Pancreas (tissue), 10 donors: ENCODE data around the gene PITPNC1. TPM values are rescaled to one million over a fixed set of nuclear protein-coding genes. Genes with fewer than 3 reads are reported as not detected.

Experiments used
- ATAC-seq, 4 donors: fragments of 200-7000 bp; cut with Tn5 transposase; one replicate each; pipeline versions ENCODE4 v1.8.0 to v1.9.1; 2020; ENCODE audit warnings: mild to moderate bottlenecking in 4 of 4, moderate library complexity in 4 of 4
- DNase-seq, 6 donors: peaks; one replicate each; pipeline ENCODE4 v3.0.0-alpha.2; 2020
- FAIRE-seq: peaks from 2 replicates; lab custom pipeline; 2012; peaks lifted over from hg19 to GRCh38; lab: Jason Lieb, UNC
- H3K27ac ChIP-seq, 4 donors: fragments of 200-600 bp; sonication (generic); 1 replicate in 3 of 4; 2 replicates in 1 of 4; pipeline versions ENCODE4 v1.5.0 to v1.8.0; 2020
- H3K27me3 ChIP-seq, 4 donors: fragments of 200-600 bp; one replicate each; pipeline ENCODE4 v1.8.0; 2021
- H3K36me3 ChIP-seq, 3 donors: fragments of 200-600 bp; sonication (generic) in 1 of 3; one replicate each; pipeline versions ENCODE4 v1.5.0 to v1.8.0; 2020 to 2021
- H3K4me1 ChIP-seq, 3 donors: fragments of 200-600 bp; one replicate each; pipeline ENCODE4 v1.8.0; 2021
- H3K4me3 ChIP-seq, 4 donors: fragments of 200-600 bp; sonication (generic) in 2 of 4; one replicate each; pipeline versions ENCODE4 v1.5.0 to v1.8.0; 2020 to 2021
- H3K9me3 ChIP-seq, 4 donors: fragments of 200-600 bp; one replicate each; pipeline ENCODE4 v1.8.0; 2021
- WGBS, 2 donors: extraction: QIAGEN DNeasy Blood & Tissue Kit; methylation state at CpG; one replicate each; pipeline ENCODE4 v1.1.7; 2013; 5-methylcytosine and 5-hydroxymethylcytosine counted together
- intact Hi-C, 3 donors: fragments of 100-400 bp; cut with DNase I; formaldehyde crosslinking; loops; one replicate each; pipeline versions ENCODE4 v1.11.1 to v1.14.2; 2022
- polyA plus RNA-seq, 2 donors: library from polyadenylated mRNA; stranded (reverse); fragments of 200-250 nt; gene quantifications; one replicate each; pipeline ENCODE4 v1.2.3, GENCODE V29; 2013
- total RNA-seq, 6 donors: library from RNA; stranded (reverse); fragmentation: NEBNext Ultra II Directional in 4 of 6; extraction: Animal tissue kit (Norgen Biotek cat#: 25700) in 4 of 6; gene quantifications; one replicate each; pipeline versions ENCODE4 v1.2.1 to v1.2.4, GENCODE V29; 2021 to 2023
- TF ChIP-seq, protein P1 (sequence below), 4 donors: fragments of 200-600 bp; sonication (generic) in 3 of 4; IDR thresholded peaks; one replicate each; pipeline versions ENCODE4 v1.5.0 to v1.8.0; 2021; ENCODE audit warnings: antibody characterized with exemption in 4 of 4
- donor health status: healthy with polysubstance abuse.
- donor health status: DM: no; HTN: no; CAD: no; lungs with moderate emphysema.
- donor health status: DM: no; HTN: no; CAD: no.
- donor health status: control.
- donor health status: control.
- donor health status: Bipolar disorder and iron deficiency.
- donor health status: DM: yes; HTN: yes; CAD: no.
- donor health status: DM: no; HTN: no; CAD: no.
- donor health status: DM: no; HTN: no; CAD: no.
- donor health status: DM: yes; HTN: yes; CAD: no.

PITPNC1 gene
- total and polyA plus RNA-seq, 8 donors, result 9.5 to 28.8 (median 24.4) TPM

DNA sequence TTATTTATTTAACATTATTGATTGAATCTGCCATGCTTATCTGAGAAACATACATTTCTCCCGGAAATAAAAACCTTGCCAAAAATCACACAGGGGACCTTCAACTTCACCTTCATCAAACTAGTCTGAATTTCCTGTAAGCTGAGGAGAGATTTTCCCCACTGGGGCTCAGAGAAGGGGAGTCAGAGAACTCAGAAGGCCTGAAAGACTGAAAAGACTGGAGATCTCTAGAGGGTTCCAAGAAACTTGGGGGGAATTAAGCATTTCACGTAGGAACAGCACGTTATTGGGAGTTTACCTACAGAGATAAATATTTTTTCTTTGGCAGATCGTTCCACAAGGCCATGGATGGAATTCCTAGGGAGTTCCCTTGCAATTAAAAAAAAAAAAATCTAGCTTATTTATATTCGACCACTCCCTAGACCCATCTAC lies 340.1 kb downstream of the PITPNC1 start:
- peak overlapping the region; percentile 80 to 92 (median 82) for H3K27ac ChIP-seq
- peaks cover 0 to 11% (median 6%) of the 10 kb centered on the region in 3 donors for H3K36me3 ChIP-seq
- no peaks in the 10 kb centered on the region for H3K9me3 ChIP-seq
- FAIRE-seq, result no peak
- DNase-seq, result peak in 2 of 6 donors; percentile 27 to 31
- no peaks in the 10 kb centered on the region for H3K27me3 ChIP-seq
- peaks cover 7 to 12% (median 10%) of the 10 kb centered on the region in 3 donors for H3K4me1 ChIP-seq
- peak overlapping the region; percentile 34 to 89 (median 77) for H3K4me3 ChIP-seq
- ATAC-seq, result peak; percentile 1 to 23 (median 13)
- WGBS, 2 donors, result 0% methylated on average over 5 of the region's 5 CpGs
- intact Hi-C loops, result no loop called here
- TF ChIP-seq, protein P1, sequence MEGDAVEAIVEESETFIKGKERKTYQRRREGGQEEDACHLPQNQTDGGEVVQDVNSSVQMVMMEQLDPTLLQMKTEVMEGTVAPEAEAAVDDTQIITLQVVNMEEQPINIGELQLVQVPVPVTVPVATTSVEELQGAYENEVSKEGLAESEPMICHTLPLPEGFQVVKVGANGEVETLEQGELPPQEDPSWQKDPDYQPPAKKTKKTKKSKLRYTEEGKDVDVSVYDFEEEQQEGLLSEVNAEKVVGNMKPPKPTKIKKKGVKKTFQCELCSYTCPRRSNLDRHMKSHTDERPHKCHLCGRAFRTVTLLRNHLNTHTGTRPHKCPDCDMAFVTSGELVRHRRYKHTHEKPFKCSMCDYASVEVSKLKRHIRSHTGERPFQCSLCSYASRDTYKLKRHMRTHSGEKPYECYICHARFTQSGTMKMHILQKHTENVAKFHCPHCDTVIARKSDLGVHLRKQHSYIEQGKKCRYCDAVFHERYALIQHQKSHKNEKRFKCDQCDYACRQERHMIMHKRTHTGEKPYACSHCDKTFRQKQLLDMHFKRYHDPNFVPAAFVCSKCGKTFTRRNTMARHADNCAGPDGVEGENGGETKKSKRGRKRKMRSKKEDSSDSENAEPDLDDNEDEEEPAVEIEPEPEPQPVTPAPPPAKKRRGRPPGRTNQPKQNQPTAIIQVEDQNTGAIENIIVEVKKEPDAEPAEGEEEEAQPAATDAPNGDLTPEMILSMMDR (IDR thresholded peaks at IDR 0.05), result no peak

DNA sequence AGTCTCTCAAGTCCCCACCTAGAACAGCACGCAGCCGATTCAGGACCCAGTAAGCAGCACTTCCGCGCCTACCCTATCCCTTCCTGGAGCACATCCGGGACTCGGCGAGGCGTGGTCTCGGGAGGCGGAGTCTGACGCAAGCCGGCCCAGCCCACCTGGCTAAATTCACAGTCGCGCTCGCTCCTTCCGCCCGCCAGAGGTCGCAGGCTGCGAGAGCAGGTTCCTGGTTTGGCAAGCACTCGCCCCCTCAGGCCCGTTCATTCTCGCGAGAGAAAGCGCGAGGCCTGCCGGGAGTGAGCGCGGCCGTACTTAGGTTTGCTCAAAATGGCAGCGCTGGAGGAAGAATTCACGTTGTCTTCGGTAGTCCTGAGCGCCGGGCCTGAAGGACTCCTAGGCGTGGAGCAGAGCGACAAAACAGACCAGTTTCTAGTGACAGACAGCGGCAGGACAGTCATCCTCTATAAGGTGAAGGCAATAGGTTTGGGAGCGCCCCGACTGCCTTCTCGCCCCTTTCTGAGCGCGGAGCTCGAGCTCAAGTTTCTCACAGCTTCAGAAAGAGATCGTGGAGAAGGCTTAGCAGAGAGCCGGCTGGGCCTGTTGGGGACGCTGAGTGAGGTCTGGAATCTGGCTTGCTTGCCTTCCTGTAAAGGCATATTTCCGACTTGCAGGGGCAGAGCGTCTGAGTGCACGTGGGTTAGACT lies 340.7 kb downstream of the PITPNC1 start, which contains the start of gene NOL11:
NOL11 (plus strand) TSS at position 313 of the 701 bp plus-strand sequence; CDS start at position 325, 12 bp downstream.
- Histone ChIP-seq H3K36me3 (peaks cover 0 to 12% (median 6%) of the 10 kb centered on the region in 3 donors), H3K27me3 (no peaks in the 10 kb centered on the region), H3K9me3 (no peaks in the 10 kb centered on the region), H3K4me3 (peak within 1 kb of the TSS; percentile 74 to 89 (median 83)), H3K4me1 (peaks cover 7 to 12% (median 10%) of the 10 kb centered on the region in 3 donors), H3K27ac (peak within 1 kb of the TSS; percentile 80 to 92 (median 82))
- 0% methylated on average over 49 of the region's 49 CpGs for WGBS, 2 donors
- TF ChIP-seq, protein P1 (IDR thresholded peaks at IDR 0.05), result peak; percentile 84 to 93 (median 91)
- peak; percentile 97 to 100 (median 99) for DNase-seq
- peak; percentile 96 to 99 (median 98) for ATAC-seq
- FAIRE-seq, result peak; percentile 92
- intact Hi-C loops, result no loop called here

DNA sequence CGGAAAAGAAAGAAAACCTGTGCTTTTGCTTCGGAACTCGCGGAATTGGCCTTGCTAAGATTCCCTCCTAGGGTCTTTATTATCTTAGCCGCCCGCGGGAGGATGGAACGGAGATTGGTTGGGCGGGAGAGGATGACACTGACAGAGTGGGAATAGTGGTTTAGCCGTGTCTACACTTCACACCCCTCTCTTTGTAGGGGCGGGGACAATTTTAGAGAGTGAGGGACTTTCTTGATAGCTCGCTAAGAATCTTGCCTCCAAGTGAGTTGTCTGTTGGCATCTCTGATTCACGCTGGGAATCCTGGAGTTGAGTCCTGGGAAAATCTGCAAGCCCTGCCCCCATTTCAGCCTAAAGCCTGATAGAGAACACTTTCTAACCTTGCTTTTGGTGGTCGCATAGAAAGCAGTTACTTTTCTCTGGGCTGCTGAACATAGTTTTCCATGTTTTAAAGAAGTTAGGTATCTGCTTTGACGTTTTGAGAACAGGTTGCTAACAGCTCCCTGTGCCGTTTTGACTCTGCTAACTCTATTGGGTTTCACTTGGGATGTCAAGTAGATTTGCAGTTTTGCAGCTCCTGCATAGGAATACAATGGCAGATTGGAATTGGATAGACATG lies 341.4 kb downstream of the PITPNC1 start:
- H3K4me1 ChIP-seq, result peaks cover 7 to 12% (median 10%) of the 10 kb centered on the region in 3 donors
- peak overlapping the region; percentile 74 to 89 (median 83) for H3K4me3 ChIP-seq
- FAIRE-seq (no peak), DNase-seq (peak in 1 of 6 donors; percentile 20), ATAC-seq (peak in 3 of 4 donors; percentile 2 to 10 (median 7))
- TF ChIP-seq, protein P1 (IDR thresholded peaks at IDR 0.05), result no peak
- H3K27me3 ChIP-seq, result no peaks in the 10 kb centered on the region
- peak overlapping the region; percentile 80 to 92 (median 82) for H3K27ac ChIP-seq
- intact Hi-C loops, result no loop called here
- WGBS, 2 donors, result 0 to 1% methylated on average over 16 of the region's 16 CpGs
- H3K36me3 ChIP-seq, result peaks cover 0 to 13% (median 6%) of the 10 kb centered on the region in 3 donors
- H3K9me3 ChIP-seq, result no peaks in the 10 kb centered on the region

DNA sequence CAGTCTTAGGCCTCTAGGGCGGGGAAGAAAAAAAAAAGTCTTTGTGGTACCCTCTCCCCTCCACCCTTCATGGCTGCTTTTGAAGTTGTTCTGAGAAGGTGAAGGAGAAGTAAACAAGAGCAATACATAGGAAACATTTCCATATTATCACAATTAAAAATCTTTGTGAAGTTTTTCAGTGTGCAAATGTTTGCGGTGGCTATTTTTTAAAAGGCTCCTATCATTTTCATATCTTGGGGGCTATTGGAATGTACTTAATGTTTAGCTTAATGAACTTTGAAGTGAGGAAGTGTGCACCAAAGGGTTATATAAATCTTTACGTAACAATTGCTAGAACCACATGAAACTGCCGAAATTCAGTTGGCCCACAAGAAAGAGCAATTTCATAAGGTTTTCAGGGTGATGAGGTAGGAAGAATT lies 348.3 kb downstream of the PITPNC1 start:
- no peak for DNase-seq
- 91 to 93% methylated on average over 4 of the region's 4 CpGs for WGBS, 2 donors
- H3K27ac ChIP-seq, result no peak overlapping the region
- H3K4me3 ChIP-seq, result no peak overlapping the region
- no peaks in the 10 kb centered on the region for H3K4me1 ChIP-seq
- no peaks in the 10 kb centered on the region for H3K9me3 ChIP-seq
- no peak for ATAC-seq
- TF ChIP-seq, protein P1 (IDR thresholded peaks at IDR 0.05), result no peak
- no peaks in the 10 kb centered on the region for H3K27me3 ChIP-seq
- FAIRE-seq, result no peak
- peaks cover 0 to 65% (median 25%) of the 10 kb centered on the region in 3 donors for H3K36me3 ChIP-seq
- intact Hi-C loops, result no loop called here
